Measurements from ENCODE around the gene PRKAG2. TPM values are rescaled to one million over a fixed set of nuclear protein-coding genes. Genes with fewer than 3 reads are reported as not detected.
A peak's percentile ranks its signal among the peaks of the same experiment; 100 is the strongest.
"Not testable (repeated sequence)": the region's sequence is repeated elsewhere in the genome, so short reads cannot be mapped to it uniquely, and the experiment has no call there.

Gene PRKAG2
- total RNA-seq, 4 donors from 2014 or later: 38.8 to 94.4 (median 73.2) TPM

- Histone ChIP-seq H3K27me3 (no peaks in the 10 kb centered on the region), H3K27ac (peak overlapping the region; percentile 93 to 99 (median 94)), H3K9me3 (peaks cover 0 to 2% (median 0%) of the 10 kb centered on the region in 4 donors), H3K4me3 (peak overlapping the region; percentile 85 to 100 (median 90)), H3K4me1 (peaks cover 0 to 13% (median 10%) of the 10 kb centered on the region in 4 donors), H3K36me3 (no peaks in the 10 kb centered on the region)
- peak in 1 of 3 donors; percentile 51 for DNase-seq
- no peak for TF ChIP-seq POLR2A (IDR thresholded peaks at IDR 0.05)
- no peak for TF ChIP-seq CTCF (IDR thresholded peaks at IDR 0.05)
These were observed 1.3 kb upstream of the PRKAG2 start for GRCh38 chr7:151877911-151878835.

- Histone ChIP-seq H3K4me3 (peak overlapping the region; percentile 85 to 100 (median 90)), H3K36me3 (no peaks in the 10 kb centered on the region)
- DNase-seq: peak; percentile 81 to 91 (median 91)
These were observed 695 bp downstream of the PRKAG2 start for GRCh38 chr7:151875942-151876898.

DNA sequence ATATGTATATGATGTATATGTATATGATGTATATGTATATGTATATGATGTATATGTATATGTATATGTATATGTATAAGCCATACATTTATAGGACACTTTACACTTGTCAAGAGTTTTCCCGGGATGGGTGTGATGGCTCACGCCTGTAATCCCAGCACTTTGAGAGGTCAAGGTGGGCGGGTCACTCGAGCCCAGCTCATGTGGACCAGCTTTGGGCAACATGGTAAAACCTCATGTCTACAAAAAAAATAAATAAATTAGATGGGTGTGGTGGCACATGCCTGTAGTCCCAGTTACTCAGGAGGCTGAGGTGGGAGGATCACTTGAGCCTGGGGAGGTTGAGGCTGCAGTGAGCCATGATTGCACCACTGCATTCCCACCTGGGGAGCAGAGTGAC lies 2.4 kb downstream of the PRKAG2 start:
- not testable (repeated sequence) for DNase-seq, H3K27ac ChIP-seq, H3K9me3 ChIP-seq, H3K27me3 ChIP-seq, H3K36me3 ChIP-seq
- Histone ChIP-seq H3K4me3 (peak overlapping the region in 1 of 4 donors; percentile 100), H3K4me1 (peaks cover 0 to 23% (median 12%) of the 10 kb centered on the region in 4 donors)

More at GRCh38 chr7:151875942-151876898, 695 bp downstream of the PRKAG2 start:
- peaks cover 0 to 2% (median 0%) of the 10 kb centered on the region in 4 donors for H3K9me3 ChIP-seq
- H3K27ac ChIP-seq: peak overlapping the region; percentile 93 to 99 (median 94)
- peaks cover 0 to 13% (median 10%) of the 10 kb centered on the region in 4 donors for H3K4me1 ChIP-seq
- TF ChIP-seq CTCF (IDR thresholded peaks at IDR 0.05) (no peak), POLR2A (IDR thresholded peaks at IDR 0.05) (peak in 1 of 2 donors; percentile 24)
- H3K27me3 ChIP-seq: no peaks in the 10 kb centered on the region

DNA sequence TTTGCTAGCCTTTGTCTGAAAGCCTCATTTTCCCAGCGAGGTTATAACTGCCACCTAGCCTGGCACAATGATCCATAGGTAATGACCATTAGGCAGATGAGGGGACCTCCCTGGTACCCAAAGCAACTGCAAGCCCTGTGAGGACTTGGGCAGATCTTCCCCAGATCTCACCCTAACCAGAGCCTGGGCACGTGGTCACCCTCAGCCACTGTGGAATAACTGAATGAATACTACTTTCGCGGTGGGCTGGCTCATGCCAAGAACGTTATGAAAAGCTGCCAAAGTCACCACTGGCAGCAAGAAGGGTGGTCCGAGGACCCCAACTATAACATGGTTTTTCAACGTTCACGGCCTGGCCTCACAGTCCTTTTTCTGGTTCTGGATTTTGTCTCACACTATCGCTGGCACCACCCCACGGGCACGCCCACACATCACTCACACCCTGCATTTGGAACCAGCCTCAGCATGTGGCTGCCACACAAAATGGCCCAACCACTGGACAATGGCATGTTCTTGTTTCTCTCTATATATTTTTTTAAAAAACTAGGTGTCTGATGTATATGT lies 3.4 kb downstream of the PRKAG2 start:
- Histone ChIP-seq H3K9me3 (peaks cover 0 to 2% (median 0%) of the 10 kb centered on the region in 4 donors), H3K27me3 (no peaks in the 10 kb centered on the region), H3K27ac (no peak overlapping the region), H3K4me3 (no peak overlapping the region), H3K4me1 (peaks cover 0 to 27% (median 13%) of the 10 kb centered on the region in 4 donors), H3K36me3 (no peaks in the 10 kb centered on the region)
- DNase-seq: no peak
- TF ChIP-seq CTCF (IDR thresholded peaks at IDR 0.05) (no peak), POLR2A (IDR thresholded peaks at IDR 0.05) (no peak)

GRCh38 chr7:151872531-151873401 lies 4.1 kb downstream of the PRKAG2 start:
- Histone ChIP-seq H3K27me3 (no peaks in the 10 kb centered on the region), H3K27ac (no peak overlapping the region), H3K9me3 (peaks cover 0 to 2% (median 0%) of the 10 kb centered on the region in 4 donors), H3K4me1 (peaks cover 0 to 24% (median 9%) of the 10 kb centered on the region in 4 donors), H3K36me3 (no peaks in the 10 kb centered on the region), H3K4me3 (no peak overlapping the region)
- no peak for DNase-seq
- TF ChIP-seq POLR2A (IDR thresholded peaks at IDR 0.05): no peak
- no peak for TF ChIP-seq CTCF (IDR thresholded peaks at IDR 0.05)

Measured in Peyer's patch (tissue), 4 donors.